Motor neuron (in vitro differentiated cells): ENCODE measurements around the gene SMIM3. TPM values are rescaled to one million over a fixed set of nuclear protein-coding genes. Genes with fewer than 3 reads are reported as not detected.
"Not testable (repeated sequence)": the region's sequence is repeated elsewhere in the genome, so short reads cannot be mapped to it uniquely, and the experiment has no call there.

Experiments
- ATAC-seq, 8 experiments: fragments of 200-7000 bp; cut with Tn5 transposase; replicated peaks in 6 of 8; 2 replicates each; pipeline ENCODE4 v1.8.0; 2021; ENCODE audit warnings: mild to moderate bottlenecking in 8 of 8, moderate library complexity in 8 of 8
- H3K27ac ChIP-seq, 2 donors: fragments of 250-450 bp; sonication (Bioruptor Pico); 2 replicates each; pipeline ENCODE4 v1.9.0; 2021; ENCODE audit warnings: antibody characterized with exemption in 2 of 2, mild to moderate bottlenecking in 2 of 2, moderate library complexity in 1 of 2
- H3K4me1 ChIP-seq, 2 donors: fragments of 250-450 bp; sonication (Bioruptor Pico); replicated peaks in 1 of 2; 2 replicates each; pipeline ENCODE4 v1.6.1; 2021; ENCODE audit warnings: antibody characterized with exemption in 2 of 2, mild to moderate bottlenecking in 2 of 2, moderate library complexity in 1 of 2
- H3K4me3 ChIP-seq, 5 donors: fragments of 250-450 bp; sonication (Bioruptor Pico); 2 replicates each; pipeline ENCODE4 v1.9.0; 2021; ENCODE audit warnings: antibody characterized with exemption in 5 of 5, mild to moderate bottlenecking in 5 of 5, moderate library complexity in 4 of 5
- WGBS, 10 experiments: fragments of 450-650 bp; shearing (Covaris generic); methylation state at CpG; one replicate each; pipeline ENCODE4 v1.0.0; 2022; 5-methylcytosine and 5-hydroxymethylcytosine counted together
- in situ Hi-C, 9 experiments: fragments of 400-800 bp; cut with MboI; loops; one replicate each; pipeline ENCODE4 v1.15.0; 2021; ENCODE audit warnings: low sequenced_read_pairs in 9 of 9, low pct_unique_long_range_greater_than_20kb in 2 of 9; ENCODE audit not compliant: unreplicated experiment in 9 of 9
- total RNA-seq, 8 experiments: library from RNA; unstranded; fragments of 300-600 nt; gene quantifications; 2 replicates each; pipeline versions ENCODE4 v1.2.3 to v1.2.4, GENCODE V29; 2022

Gene SMIM3, protein sequence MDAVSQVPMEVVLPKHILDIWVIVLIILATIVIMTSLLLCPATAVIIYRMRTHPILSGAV
- total RNA-seq = 10 to 100 TPM in 1 of 8 experiments, 1 to 10 TPM in 6, under 1 TPM in 1; 0.97 to 14.5 (median 1.8) TPM

DNA sequence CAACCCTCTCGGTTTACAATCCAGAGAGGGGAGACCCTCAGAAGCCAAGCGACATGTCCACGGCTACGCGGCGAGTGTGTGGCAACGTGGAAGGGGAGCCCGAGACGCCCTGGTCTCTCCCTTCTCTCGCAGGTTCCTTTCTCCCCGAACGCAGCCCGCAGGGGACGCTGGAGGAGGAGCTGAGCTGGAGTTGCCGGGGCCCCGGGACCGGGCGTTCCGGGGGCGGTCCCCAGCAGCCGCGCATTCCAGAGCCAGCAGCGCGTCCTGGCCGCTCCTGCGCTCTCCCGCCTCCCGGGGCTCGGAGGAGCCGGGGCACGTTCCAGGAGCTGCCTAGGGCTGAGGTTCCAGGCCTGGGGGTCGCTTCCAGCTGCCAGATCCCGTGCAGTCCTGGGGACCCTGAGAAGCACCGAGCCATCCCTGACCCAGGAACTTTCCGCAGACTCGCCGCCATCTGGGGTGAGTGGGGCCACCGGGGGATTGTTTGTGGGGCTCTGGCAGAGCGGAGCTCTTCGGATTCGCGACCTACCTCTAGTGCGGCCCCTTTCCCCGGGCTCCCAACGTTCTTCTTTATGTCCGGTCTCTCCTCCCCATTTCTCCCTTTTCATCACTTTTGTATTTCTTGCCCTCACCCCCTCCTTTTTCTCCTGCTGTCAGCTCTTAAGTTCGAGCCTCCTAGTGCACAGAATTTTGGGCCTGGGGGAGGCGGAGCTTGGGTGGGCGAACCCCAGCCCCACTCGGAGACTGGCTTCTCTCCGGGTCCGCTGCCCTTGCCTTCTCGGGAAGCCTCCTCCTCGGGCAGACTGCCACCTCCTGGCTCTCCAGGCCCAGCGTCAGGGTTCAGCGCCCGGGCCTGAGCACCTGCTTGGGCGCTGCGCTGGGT is at the start of gene SMIM3:
Gene SMIM3 (plus strand): TSS at position 241 of the 880 bp plus-strand sequence. CDS start 16,684 bp downstream, outside the sequence.
- peak; percentile 87 to 94 (median 93) for ATAC-seq
- Histone ChIP-seq H3K4me1 (peaks cover 3 to 9% of the 10 kb centered on the region in 2 donors), H3K27ac (no peak within 1 kb of the TSS), H3K4me3 (peak within 1 kb of the TSS; percentile 31 to 86 (median 51))
- in situ Hi-C loops = no loop called here
- WGBS, 10 experiments = 0 to 13% (median 4%) methylated on average over 1 to 20 of the region's 59 CpGs; no CpG with 5 or more reads in 2 of the 10 experiments

DNA sequence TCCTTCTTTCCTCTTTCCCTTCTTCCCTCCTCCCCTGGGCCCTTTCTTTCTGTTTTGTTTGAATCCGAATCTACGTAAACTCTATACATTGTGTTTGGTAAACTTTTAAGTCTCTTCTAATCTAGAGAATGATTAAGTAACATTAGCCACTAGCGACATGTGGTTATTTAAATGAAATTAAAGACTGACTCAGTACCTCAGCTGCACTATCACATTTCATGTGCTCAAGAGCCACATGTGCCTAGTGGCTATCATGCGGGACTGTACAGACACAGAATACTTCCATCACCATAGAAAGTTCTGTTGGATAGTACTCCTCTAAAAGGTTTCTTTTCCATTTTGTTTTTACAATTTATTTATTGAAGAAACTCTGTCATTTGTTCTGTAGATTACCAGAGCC is 48.7 kb upstream of the SMIM3 start:
- no peak overlapping the region for H3K4me3 ChIP-seq
- ATAC-seq = peak in 3 of 8 experiments; percentile 62 to 94 (median 75)
- no peaks in the 10 kb centered on the region for H3K4me1 ChIP-seq
- in situ Hi-C loops = no loop called here
- 71 to 100% (median 91%) methylated on average over 2 to 4 of the region's 4 CpGs; no CpG with 5 or more reads in 1 of the 10 experiments for WGBS, 10 experiments
- H3K27ac ChIP-seq = no peak overlapping the region

DNA sequence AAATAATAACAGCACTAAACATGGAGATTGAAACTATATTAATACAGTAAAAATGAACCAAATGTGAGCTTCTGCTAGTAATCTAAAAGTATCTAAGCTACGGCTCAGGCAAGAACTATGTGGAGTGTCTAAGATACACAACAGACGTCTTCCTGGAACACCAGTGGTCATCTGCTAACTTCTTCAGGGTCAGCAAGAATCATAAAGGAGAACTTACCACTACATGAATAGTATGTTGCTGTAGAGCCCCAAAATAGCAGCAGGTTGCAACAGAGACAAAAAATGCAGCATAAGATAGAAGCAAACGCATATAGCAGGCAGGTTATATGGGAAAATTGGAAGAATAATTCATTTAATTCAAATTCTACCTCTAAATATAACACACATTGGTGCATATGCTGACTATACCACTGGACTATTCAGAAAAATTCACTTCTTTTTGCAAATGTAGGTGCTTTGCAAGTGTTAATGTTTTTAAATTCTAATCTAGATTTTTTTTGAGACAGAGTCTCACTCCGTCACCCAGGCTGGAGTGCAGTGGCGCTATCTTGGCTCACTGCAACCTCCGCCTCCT is 46.8 kb upstream of the SMIM3 start:
- WGBS, 10 experiments = 24 to 100% (median 90%) methylated on average over 1 to 6 of the region's 6 CpGs
- peak in 3 of 8 experiments; percentile 63 to 94 (median 70) for ATAC-seq
- no peak overlapping the region for H3K27ac ChIP-seq
- in situ Hi-C loops = no loop called here
- no peak overlapping the region for H3K4me3 ChIP-seq
- no peaks in the 10 kb centered on the region for H3K4me1 ChIP-seq

DNA sequence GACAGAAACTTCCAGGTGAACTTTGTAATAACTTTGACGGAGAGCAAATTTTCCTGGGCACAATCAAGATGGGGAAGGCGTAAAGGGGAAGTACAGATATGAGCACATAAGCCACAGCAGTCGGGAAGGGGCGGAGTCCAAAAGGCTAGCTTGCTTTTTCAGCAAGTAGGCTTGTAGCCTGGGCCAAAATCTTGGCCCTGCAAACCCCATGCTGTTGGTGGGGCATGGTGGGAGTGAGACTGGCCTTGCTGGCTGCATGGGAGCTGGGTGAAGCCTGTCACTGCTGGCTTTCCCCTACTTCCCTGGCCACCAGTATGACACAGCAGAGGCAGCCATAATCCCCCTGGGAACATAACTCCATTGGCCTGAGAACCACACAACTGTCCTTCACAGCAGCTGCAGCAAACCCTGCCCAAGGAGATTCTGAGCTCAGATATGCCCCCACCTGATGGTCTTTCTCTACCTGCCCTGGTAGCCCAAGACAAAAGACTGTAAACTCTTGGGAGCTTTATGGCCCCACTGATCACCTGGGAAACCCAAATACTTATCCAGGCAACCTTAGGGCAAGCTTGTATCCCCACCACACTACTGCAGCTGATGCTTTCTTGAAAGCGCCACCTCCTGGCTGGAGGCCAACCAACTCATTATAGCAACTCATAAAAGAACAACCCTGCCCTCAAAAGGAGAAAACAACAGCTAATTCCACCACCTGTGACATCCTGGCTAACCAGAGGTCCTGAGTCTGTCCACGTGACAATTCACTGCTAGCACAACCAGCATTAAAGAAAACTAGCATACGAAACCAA is 43.8 kb upstream of the SMIM3 start:
- Histone ChIP-seq H3K4me1 (no peaks in the 10 kb centered on the region), H3K4me3 (no peak overlapping the region), H3K27ac (no peak overlapping the region)
- 92 to 100% (median 96%) methylated on average over 1 to 7 of the region's 7 CpGs; no CpG with 5 or more reads in 2 of the 10 experiments for WGBS, 10 experiments
- in situ Hi-C loops = no loop called here
- ATAC-seq = no peak

DNA sequence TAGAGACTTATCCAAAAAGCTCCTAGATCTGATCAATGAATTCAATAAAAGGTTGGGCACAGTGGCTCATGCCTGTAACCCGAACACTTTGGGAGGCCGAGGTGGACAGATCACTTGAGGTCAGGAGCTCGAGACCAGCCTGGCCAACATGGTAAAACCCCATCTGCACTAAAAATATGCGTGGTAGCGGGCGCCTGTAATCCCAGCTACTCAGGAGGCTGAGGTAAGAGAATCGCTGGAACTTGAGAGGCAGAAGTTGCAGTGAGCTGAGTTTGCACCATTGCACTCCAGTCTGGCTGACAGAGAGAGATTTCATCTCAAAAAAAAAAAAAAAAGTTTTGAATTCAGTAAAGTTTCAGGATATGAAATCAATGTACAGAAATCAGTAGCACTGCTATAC is 39.7 kb upstream of the SMIM3 start:
- in situ Hi-C loops = no loop called here
- Histone ChIP-seq H3K4me1 (no peaks in the 10 kb centered on the region), H3K27ac (no peak overlapping the region), H3K4me3 (no peak overlapping the region)
- WGBS, 10 experiments = 90 to 100% (median 95%) methylated on average over 1 to 7 of the region's 7 CpGs; no CpG with 5 or more reads in 2 of the 10 experiments
- ATAC-seq = no peak

DNA sequence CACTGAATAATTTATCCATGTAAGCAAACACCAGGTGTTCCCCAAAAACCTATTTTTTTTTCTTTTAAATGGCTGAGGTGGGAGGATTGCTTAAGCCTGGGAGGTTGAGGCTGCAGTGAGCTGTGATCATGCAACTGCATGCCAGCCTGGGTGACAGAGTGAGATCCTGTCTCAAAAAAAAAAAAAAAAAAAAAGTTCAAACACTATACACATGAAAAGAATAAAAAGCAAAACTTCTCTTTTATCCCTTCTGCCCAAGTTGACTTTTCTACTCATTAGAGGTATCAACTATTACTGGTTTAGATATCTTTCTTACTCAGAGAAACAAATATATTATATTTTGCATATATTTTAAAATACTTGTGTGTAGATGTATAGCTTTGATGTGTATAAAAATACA is 37.6 kb upstream of the SMIM3 start:
- Histone ChIP-seq H3K4me1 (no peaks in the 10 kb centered on the region), H3K27ac (no peak overlapping the region), H3K4me3 (no peak overlapping the region)
- in situ Hi-C loops = no loop called here
- ATAC-seq = no peak

DNA sequence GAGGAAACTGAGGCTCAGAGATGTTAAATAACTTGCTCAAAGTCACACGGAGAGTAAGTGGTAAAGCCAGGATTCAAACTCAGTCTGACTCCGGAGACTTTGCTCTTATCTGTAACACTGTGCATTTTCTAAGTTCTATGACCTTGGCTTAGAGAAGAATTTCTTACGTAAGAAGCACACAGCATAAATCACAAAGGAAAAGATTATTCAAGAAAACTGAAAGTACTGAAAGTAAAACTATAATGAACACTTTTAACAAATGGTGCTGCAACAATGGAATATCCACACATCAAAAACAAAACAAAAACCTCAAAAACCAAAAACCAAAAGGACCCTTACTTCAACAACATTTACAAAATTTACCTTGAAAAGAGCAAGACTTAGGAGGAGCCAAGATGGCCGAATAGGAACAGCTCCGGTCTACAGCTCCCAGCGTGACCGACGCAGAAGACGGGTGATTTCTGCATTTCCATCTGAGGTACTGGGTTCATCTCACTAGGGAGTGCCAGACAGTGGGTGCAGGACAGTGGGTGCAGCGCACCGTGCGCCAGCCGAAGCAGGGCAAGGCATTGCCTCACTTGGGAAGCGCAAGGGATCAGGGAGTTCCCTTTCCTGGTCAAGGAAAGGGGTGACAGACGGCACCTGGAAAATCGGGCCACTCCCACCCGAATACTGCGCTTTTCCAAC is 36.0 kb upstream of the SMIM3 start:
- WGBS, 10 experiments = 91 to 100% (median 99%) methylated on average over 1 to 9 of the region's 18 CpGs
- not testable (repeated sequence) for H3K4me1 ChIP-seq

DNA sequence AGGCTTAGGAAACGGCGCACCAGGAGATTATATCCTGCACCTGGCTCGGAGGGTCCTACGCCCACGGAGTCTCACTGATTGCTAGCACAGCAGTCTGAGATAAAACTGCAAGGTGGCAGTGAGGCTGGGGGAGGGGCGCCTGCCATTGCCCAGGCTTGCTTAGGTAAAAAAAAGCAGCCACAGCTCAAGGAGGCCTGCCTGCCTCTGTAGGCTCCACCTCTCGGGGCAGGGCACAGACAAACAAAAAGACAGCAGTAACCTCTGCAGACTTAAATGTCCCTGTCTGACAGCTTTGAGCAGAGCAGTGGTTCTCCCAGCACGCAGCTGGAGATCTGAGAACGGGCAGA is 35.4 kb upstream of the SMIM3 start:
- WGBS, 10 experiments = no CpG with 5 or more reads among the region's 9 CpGs
- in situ Hi-C loops = not testable (repeated sequence)

More for the DNA sequence above, 36.0 kb upstream of the SMIM3 start:
- in situ Hi-C loops, H3K4me3 ChIP-seq, ATAC-seq, H3K27ac ChIP-seq: not testable (repeated sequence)

DNA sequence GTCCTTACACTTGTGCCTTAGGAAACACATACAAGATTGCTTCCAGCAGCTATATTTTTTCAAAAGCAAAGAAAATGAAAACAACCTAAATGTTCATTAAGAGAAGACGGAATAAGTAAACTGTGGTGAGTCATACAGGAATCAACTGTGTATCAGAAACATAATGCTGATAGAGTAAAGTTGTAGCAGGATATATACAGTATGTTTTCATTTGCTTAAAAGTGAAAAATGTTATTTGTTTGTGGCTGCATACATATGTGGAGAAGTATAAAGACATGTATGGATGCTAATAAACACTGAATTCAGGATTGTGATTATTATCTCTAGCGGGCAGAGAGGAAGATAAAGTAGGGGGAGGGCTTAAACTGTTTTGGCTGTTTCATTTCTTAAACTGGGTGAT is 28.1 kb upstream of the SMIM3 start:
- ATAC-seq = no peak
- no peaks in the 10 kb centered on the region for H3K4me1 ChIP-seq
- in situ Hi-C loops = no loop called here
- no peak overlapping the region for H3K4me3 ChIP-seq
- H3K27ac ChIP-seq = no peak overlapping the region
- WGBS, 10 experiments = 76 to 100% (median 92%) methylated on average over 1 to 2 of the region's 2 CpGs; no CpG with 5 or more reads in 1 of the 10 experiments

More for the DNA sequence above, 35.4 kb upstream of the SMIM3 start:
- H3K4me1 ChIP-seq, ATAC-seq, H3K27ac ChIP-seq, H3K4me3 ChIP-seq: not testable (repeated sequence)

DNA sequence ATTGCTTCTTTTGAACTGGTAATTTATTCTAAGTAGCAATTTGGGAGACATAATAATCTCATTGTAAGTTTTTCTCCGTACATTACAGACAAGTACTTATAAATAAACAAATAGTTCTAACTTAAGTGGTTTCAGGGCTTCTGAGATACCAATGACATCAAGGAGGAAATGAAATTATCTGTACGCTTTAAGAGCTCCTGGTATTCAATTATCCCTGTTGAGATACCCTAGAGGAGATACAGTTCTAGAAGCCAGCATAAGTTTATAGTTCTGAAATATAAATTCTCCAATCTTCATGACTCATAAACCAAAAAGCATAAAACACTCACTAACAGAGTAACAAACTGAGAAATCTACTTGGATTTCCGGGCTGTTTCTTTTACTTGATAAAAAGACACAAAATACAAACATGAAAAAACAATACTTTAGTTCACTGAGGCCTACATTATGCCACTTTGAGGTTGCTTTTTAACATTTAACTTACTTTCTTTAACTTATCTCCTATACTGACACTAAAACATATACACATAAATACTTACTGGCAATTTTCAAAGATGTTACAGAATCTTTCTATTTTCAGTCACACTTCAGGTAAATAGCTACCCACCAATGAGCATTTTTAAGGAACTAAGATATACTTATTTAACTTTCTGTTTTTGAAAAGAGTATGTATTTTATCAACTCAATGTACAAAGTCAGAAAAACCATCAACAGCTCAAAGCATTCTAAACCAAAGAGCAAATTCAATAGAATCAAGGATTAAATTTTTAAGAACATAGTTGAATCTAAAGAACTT is 27.3 kb upstream of the SMIM3 start:
- Histone ChIP-seq H3K4me1 (no peaks in the 10 kb centered on the region), H3K4me3 (no peak overlapping the region), H3K27ac (no peak overlapping the region)
- in situ Hi-C loops = no loop called here
- ATAC-seq = no peak
- WGBS, 10 experiments = 61 to 100% (median 100%) methylated on average over 1 to 3 of the region's 3 CpGs

DNA sequence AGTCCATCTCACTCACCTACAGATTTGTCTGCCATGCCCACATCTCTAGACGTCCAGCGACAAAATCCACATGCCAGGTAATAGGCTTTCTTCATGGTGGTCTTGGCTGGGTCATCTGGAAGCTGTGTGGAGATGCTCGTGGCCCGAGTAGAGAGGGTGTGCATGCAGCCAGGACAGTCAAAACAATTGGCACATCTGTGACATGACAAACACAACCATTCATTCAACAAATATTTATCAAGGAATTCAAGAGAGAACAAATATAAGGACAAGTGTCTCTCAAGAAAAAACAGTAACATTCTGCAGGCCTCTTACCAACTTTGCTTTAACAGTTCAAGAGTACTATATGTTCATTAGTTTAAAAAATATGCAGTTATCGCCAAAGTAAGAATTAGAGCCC is 25.1 kb upstream of the SMIM3 start:
- in situ Hi-C loops = no loop called here
- H3K4me3 ChIP-seq = no peak overlapping the region
- H3K27ac ChIP-seq = no peak overlapping the region
- no peak for ATAC-seq
- WGBS, 10 experiments = 40 to 100% (median 92%) methylated on average over 1 to 5 of the region's 5 CpGs; no CpG with 5 or more reads in 2 of the 10 experiments
- H3K4me1 ChIP-seq = peaks cover 3 to 7% of the 10 kb centered on the region in 2 donors

DNA sequence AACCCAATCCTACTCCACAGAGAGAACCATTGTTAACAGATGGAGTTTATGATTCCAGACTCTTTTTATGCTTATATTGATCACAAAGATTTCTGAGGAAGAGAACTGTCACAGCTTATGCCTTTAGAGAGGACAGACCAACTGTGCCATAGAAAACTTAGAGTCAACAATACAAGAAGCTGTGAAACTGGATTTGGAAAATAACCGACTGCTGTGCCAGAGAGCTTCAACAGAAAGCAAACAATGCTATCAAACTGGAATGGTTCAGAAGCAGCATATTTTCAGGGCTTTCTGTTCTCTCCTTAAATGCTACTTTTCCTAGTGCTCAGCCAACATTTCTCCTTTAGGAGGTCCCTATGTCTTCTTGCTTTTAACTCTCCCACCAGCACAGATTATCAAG is 24.7 kb upstream of the SMIM3 start:
- peaks cover 3 to 7% of the 10 kb centered on the region in 2 donors for H3K4me1 ChIP-seq
- no peak for ATAC-seq
- H3K27ac ChIP-seq = no peak overlapping the region
- 63 to 100% (median 100%) methylated on average over 1 of the region's 1 CpG; no CpG with 5 or more reads in 3 of the 10 experiments for WGBS, 10 experiments
- in situ Hi-C loops = no loop called here
- no peak overlapping the region for H3K4me3 ChIP-seq
